Endothelial cell of umbilical vein (primary cell): ENCODE data around the gene RAD50. TPM values are rescaled to one million over a fixed set of nuclear protein-coding genes. Genes with fewer than 3 reads are reported as not detected.

Source experiments
- Bru-seq: library from RNA; stranded (reverse); fragments of 400-500 nt; gene quantifications from one replicate; lab custom pipeline; 2021; lab: Mats Ljungman, UMichigan
- BruChase-seq, 2 experiments: library from RNA; stranded (reverse); fragments of 400-500 nt; gene quantifications; one replicate each; lab custom pipeline; 2021; lab: Mats Ljungman, UMichigan
- BruUV-seq: library from RNA; stranded (reverse); fragments of 400-500 nt; replicated peaks from 2 replicates; lab custom pipeline; 2021; lab: Mats Ljungman, UMichigan
- CTCF ChIA-PET: fragments of 300-600, 350-600 bp; sonication (Branson Sonifier 250); formaldehyde crosslinking; loops from one replicate; lab custom pipeline; 2021; ENCODE audit warnings: antibody characterized with exemption, inconsistent platforms; lab: Charles Lee
- POLR2A ChIA-PET: fragments of 300-600, 350-600 bp; sonication (Branson Sonifier 250); formaldehyde crosslinking; loops from one replicate; lab custom pipeline; 2021; ENCODE audit warnings: antibody characterized with exemption, inconsistent platforms; lab: Charles Lee
- DNase-seq: peaks from one replicate; pipeline ENCODE4 v3.0.0-alpha.2; 2011; ENCODE audit warnings: low read depth, low spot score
- FAIRE-seq: peaks from 2 replicates; lab custom pipeline; 2011; peaks lifted over from hg19 to GRCh38; lab: Jason Lieb, UNC
- H2AFZ ChIP-seq: 2 replicates; pipeline ENCODE4 v1.6.0; 2012; ENCODE audit warnings: low read depth, low read length, control low read depth, inconsistent platforms
- H3K27ac ChIP-seq: 2 replicates; pipeline ENCODE4 v1.5.1; 2011; ENCODE audit warnings: low read depth, mild to moderate bottlenecking, control low read depth, low read length, moderate library complexity; ENCODE audit not compliant: insufficient read depth
- H3K27me3 ChIP-seq, 2 experiments: 2 replicates each; pipeline versions ENCODE4 v1.6.0 to v1.6.1; 2011; ENCODE audit warnings: low read length in 2 of 2, mixed read lengths in 1 of 2; ENCODE audit not compliant: control insufficient read depth in 2 of 2, insufficient read depth in 2 of 2
- H3K36me3 ChIP-seq, 2 experiments: 2 replicates in 1 of 2; 3 replicates in 1 of 2; pipeline ENCODE4 v1.5.1; 2011; ENCODE audit warnings: low read length in 2 of 2, mild to moderate bottlenecking in 1 of 2, moderate library complexity in 1 of 2; ENCODE audit not compliant: control insufficient read depth in 2 of 2, insufficient read depth in 2 of 2; ENCODE audit errors: extremely low read depth in 1 of 2
- H3K4me1 ChIP-seq: 3 replicates; pipeline ENCODE4 v1.5.1; 2011; ENCODE audit warnings: mild to moderate bottlenecking, low read length; ENCODE audit not compliant: control insufficient read depth, insufficient read depth; ENCODE audit errors: extremely low read depth
- H3K4me2 ChIP-seq: 2 replicates; pipeline ENCODE4 v1.6.1; 2011; ENCODE audit warnings: low read length, control low read depth, mixed read lengths; ENCODE audit not compliant: insufficient read depth
- H3K4me3 ChIP-seq, 3 experiments: fragments of 200-600 bp in 1 of 3; sonication (generic), shearing (Covaris generic) in 1 of 3; replicated peaks in 1 of 3; 2 replicates each; pipeline ENCODE4 v1.5.1; 2011 to 2016; ENCODE audit warnings: control low read depth in 3 of 3, low read length in 3 of 3, mild to moderate bottlenecking in 2 of 3, inconsistent platforms in 1 of 3, low read depth in 1 of 3, moderate library complexity in 1 of 3; ENCODE audit not compliant: insufficient read depth in 1 of 3
- H3K79me2 ChIP-seq: 2 replicates; pipeline ENCODE4 v1.6.0; 2012; ENCODE audit warnings: low read length, inconsistent platforms; ENCODE audit not compliant: control insufficient read depth, insufficient read depth
- H3K9ac ChIP-seq: replicated peaks from 2 replicates; pipeline ENCODE3; 2011; ENCODE audit warnings: low read length, control low read depth; ENCODE audit not compliant: insufficient read depth; ENCODE audit errors: extremely low read depth
- H3K9me1 ChIP-seq: replicated peaks from 3 replicates; pipeline ENCODE4 v1.6.0; 2011; ENCODE audit warnings: mild to moderate bottlenecking, low read length; ENCODE audit not compliant: control insufficient read depth, insufficient read depth; ENCODE audit errors: extremely low read depth
- H3K9me3 ChIP-seq: replicated peaks from 2 replicates; pipeline ENCODE4 v1.5.1; 2012; ENCODE audit warnings: low read length, inconsistent platforms; ENCODE audit not compliant: control insufficient read depth, insufficient read depth
- H4K20me1 ChIP-seq: replicated peaks from 2 replicates; pipeline ENCODE3; 2011; ENCODE audit warnings: mild to moderate bottlenecking, low read length; ENCODE audit not compliant: control insufficient read depth, insufficient read depth; ENCODE audit errors: extremely low read depth
- CTCF ChIP-seq, 2 donors: IDR thresholded peaks; 1 replicate in 1 of 2; 2 replicates in 1 of 2; pipeline ENCODE4 v1.5.1; 2011; ENCODE audit warnings: low read length in 2 of 2, mild to moderate bottlenecking in 2 of 2, moderate library complexity in 2 of 2, control low read depth in 1 of 2, inconsistent platforms in 1 of 2, low read depth in 1 of 2; ENCODE audit not compliant: insufficient read depth in 1 of 2; ENCODE audit errors: extremely low read depth in 1 of 2
- EZH2 ChIP-seq: IDR thresholded peaks from 2 replicates; pipeline ENCODE4 v1.6.1; 2012; ENCODE audit warnings: borderline replicate concordance, low read depth, mild to moderate bottlenecking, moderate library complexity, low read length, inconsistent platforms; ENCODE audit not compliant: severe bottlenecking
- FOS ChIP-seq: IDR thresholded peaks from 2 replicates; pipeline ENCODE4 v1.6.1; 2011; ENCODE audit warnings: mild to moderate bottlenecking, low read length, moderate library complexity, borderline replicate concordance; ENCODE audit not compliant: insufficient read depth
- GATA2 ChIP-seq: IDR thresholded peaks from 2 replicates; pipeline ENCODE4 v1.7.0; 2011; ENCODE audit warnings: low read depth, mild to moderate bottlenecking, moderate library complexity, mixed read lengths, low read length; ENCODE audit not compliant: insufficient read length, insufficient read depth
- JUN ChIP-seq: IDR thresholded peaks from 2 replicates; pipeline ENCODE4 v1.6.1; 2011; ENCODE audit warnings: borderline replicate concordance, low read depth; ENCODE audit not compliant: insufficient read length, insufficient read depth
- MAX ChIP-seq: IDR thresholded peaks from 2 replicates; pipeline ENCODE4 v1.6.1; 2011; ENCODE audit not compliant: insufficient read depth, insufficient read length
- MYC ChIP-seq: IDR thresholded peaks from one replicate; pipeline ENCODE4 v1.6.1; 2011; ENCODE audit warnings: mild to moderate bottlenecking, low read depth, low read length
- POLR2A ChIP-seq: IDR thresholded peaks from 2 replicates; pipeline ENCODE4 v1.6.1; 2012; ENCODE audit warnings: low read depth, mild to moderate bottlenecking, control low read depth, low read length
- POLR2AphosphoS5 ChIP-seq: IDR thresholded peaks from 2 replicates; pipeline ENCODE4 v1.6.1; 2012; ENCODE audit warnings: low read depth, mild to moderate bottlenecking, control low read depth, low read length, moderate library complexity; ENCODE audit not compliant: insufficient read depth
- dilution Hi-C: fragments of 300-500 bp; cut with MboI; formaldehyde crosslinking; loops from one replicate; pipeline ENCODE4 v1.15.0; 2019; ENCODE audit warnings: low sequenced_read_pairs; ENCODE audit not compliant: extremely low pct_ligation_motif_present
- intact Hi-C: fragments of 100-400 bp; cut with micrococcal nuclease; formaldehyde crosslinking; loops from one replicate; pipeline ENCODE4 v1.10.0; 2022
- long read RNA-seq: library from polyadenylated mRNA; stranded (forward); transcript quantifications from one replicate; pipeline ENCODE4 v2.0.0, GENCODE V29; 2021
- polyA minus RNA-seq, 3 experiments: library from RNA; depleted of rRNA, polyadenylated mRNA; stranded (reverse); fragments of >200 nt; gene quantifications; 1 replicate in 1 of 3; 2 replicates in 2 of 3; pipeline ENCODE4 v1.2.3, GENCODE V29; 2011
- polyA plus RNA-seq, 4 experiments: library from polyadenylated mRNA; depleted of rRNA in 3 of 4; stranded (reverse) in 3 of 4; unstranded in 1 of 4; fragments of >200 nt; gene quantifications; 2 replicates each; pipeline versions ENCODE4 v1.2.1 to v1.2.3, GENCODE V29; 2011 to 2012; ENCODE audit warnings: missing spikeins in 1 of 4
- total RNA-seq: library from RNA; stranded (reverse); gene quantifications from 2 replicates; pipeline ENCODE4 v1.2.3, GENCODE V29; 2021

RAD50 gene
- total RNA-seq (18.7 and 20.4 TPM in 2 replicates), polyA plus RNA-seq (5.2 and 6.1 TPM in 2 replicates), polyA minus RNA-seq (10.1 and 17.6 TPM in 2 replicates), Bru-seq, nascent RNA (percentile 63 among the genes with signal in this experiment), BruChase-seq, experiment 1, labeled RNA remaining after a 6-hour chase (percentile 93 among the genes with signal in this experiment), BruChase-seq, experiment 2, labeled RNA remaining after a 2-hour chase (percentile 78 among the genes with signal in this experiment)
- polyA plus RNA-seq (2011; cell fraction: cytosol; rRNA removed): 7.0 and 7.2 TPM in 2 replicates
- polyA plus RNA-seq (2011; cell fraction: nucleus; rRNA removed): 13.2 and 17.9 TPM in 2 replicates
- 13.9 and 20.9 TPM in 2 replicates for polyA plus RNA-seq (2012)
- 15.8 TPM for polyA minus RNA-seq (2011; cell fraction: cytosol; rRNA and poly(A)+ RNA removed)
- polyA minus RNA-seq (2011; cell fraction: nucleus; rRNA and poly(A)+ RNA removed): 19.1 and 23.6 TPM in 2 replicates
- long read RNA-seq, full-length matches to known transcripts: 17 of 31 reads
- long read RNA-seq, partial matches to known transcripts: 4 of 31 reads
- long read RNA-seq, other reads (novel, unspliced or antisense): 10 of 31 reads

GRCh38 chr5:132556763-132557477 is at the start of gene RAD50:
Gene RAD50, plus strand, starts transcription at chr5:132556977. Its CDS starts 348 bp downstream, at chr5:132557325.
- Histone ChIP-seq H3K9ac (peak within 1 kb of the TSS; percentile 89), H3K4me1 (peaks cover 15% of the 10 kb centered on the region), H3K27ac (peak within 1 kb of the TSS; percentile 69), H3K79me2 (peaks cover 4% of the 10 kb centered on the region), H4K20me1 (no peaks in the 10 kb centered on the region), H3K36me3 (peaks cover 0 to 4% of the 10 kb centered on the region in 2 experiments), H3K9me3 (no peaks in the 10 kb centered on the region), H3K4me2 (peak within 1 kb of the TSS; percentile 93), H3K27me3 (no peaks in the 10 kb centered on the region), H3K9me1 (no peaks in the 10 kb centered on the region), H3K4me3 (peak within 1 kb of the TSS; percentile 63 to 90 (median 64)), H2AFZ (peak within 1 kb of the TSS; percentile 99)
- intact Hi-C loops: loop anchor here (1.0 kb wide), 1 partner anchor 172 kb away; no protein-coding TSS in a partner anchor
- ChIA-PET CTCF (interaction anchor here (1.2 to 1.4 kb wide), 3 partner anchors 9 to 263 kb away, joined by 3 to 10 read pairs (median 4); no protein-coding TSS in a partner anchor), POLR2A (no interaction called here)
- FAIRE-seq: peak; percentile 85
- TF ChIP-seq JUN: no peak
- TF ChIP-seq FOS: no peak
- TF ChIP-seq POLR2A: peak; percentile 88
- no peak for TF ChIP-seq GATA2
- peak; percentile 80 for TF ChIP-seq MYC
- no peak for TF ChIP-seq CTCF (IDR thresholded peaks at IDR 0.05; ENCODE audit: extremely low read depth in 1 of 2, insufficient read depth in 1 of 2, low read depth in 1 of 2, low read length in 2 of 2)
- peak; percentile 96 for TF ChIP-seq MAX
- no peak for TF ChIP-seq EZH2
- TF ChIP-seq POLR2AphosphoS5: peak; percentile 90
- DNase-seq: peak; percentile 83
- BruUV-seq: TSS peak; percentile 90
- dilution Hi-C loops: no loop called here
